Measurements from ENCODE around the gene DSG2. TPM values are rescaled to one million over a fixed set of nuclear protein-coding genes. Genes with fewer than 3 reads are reported as not detected.

DSG2 gene
- total and polyA plus RNA-seq, 2 of the 4 experiments (the other 2 are of a cell fraction), result 1.8 to 2.3 TPM

DNA sequence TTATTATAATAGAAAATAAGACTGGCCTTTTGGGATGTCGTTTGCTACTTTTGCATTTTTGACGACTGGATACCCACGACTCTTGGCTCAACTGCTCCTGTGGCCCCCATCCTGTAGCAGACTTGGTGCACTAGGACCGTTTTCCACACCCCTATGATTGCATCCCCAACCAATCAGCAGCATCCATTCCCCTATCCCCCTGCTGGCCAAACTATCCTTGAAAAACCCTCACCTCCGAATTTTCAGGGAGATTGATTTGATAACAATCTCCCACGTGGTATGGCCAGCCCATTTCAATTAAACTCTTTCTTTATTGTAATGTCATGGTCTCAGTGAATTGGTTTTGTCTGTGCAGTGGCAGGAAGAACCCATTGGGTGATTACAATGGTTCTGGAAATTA lies 55.8 kb downstream of the DSG2 start:
- Histone ChIP-seq H2BK120ac (ENCODE audit: low read depth, low read length) (no peak overlapping the region), H2AK9ac (replicated peaks; ENCODE audit: low read depth, low read length, poor library complexity) (no peak overlapping the region), H4K20me1 (ENCODE audit: insufficient read depth, low read length) (no peaks in the 10 kb centered on the region), H3K14ac (replicated peaks; ENCODE audit: low read depth, low read length) (no peak overlapping the region), H3K79me1 (ENCODE audit: low read depth in 1 of 2, low read length in 2 of 2) (no peaks in the 10 kb centered on the region), H3K27ac (ENCODE audit: insufficient read depth, low read length) (no peak overlapping the region), H3K23ac (ENCODE audit: low read depth, low read length) (no peak overlapping the region), H3K4me1 (ENCODE audit: control insufficient read depth, insufficient read depth, low read length) (no peaks in the 10 kb centered on the region), H2AK5ac (ENCODE audit: low read depth, low read length) (no peak overlapping the region), H2BK15ac (ENCODE audit: low read depth, low read length) (no peak overlapping the region), H3K4me2 (ENCODE audit: low read depth, low read length) (no peak overlapping the region), H3K27me3 (ENCODE audit: control insufficient read depth, insufficient read depth, low read length) (no peaks in the 10 kb centered on the region), H3K9me1 (ENCODE audit: insufficient read depth, low read length) (no peaks in the 10 kb centered on the region), H3K36me3 (ENCODE audit: control insufficient read depth, insufficient read depth, low read length) (no peaks in the 10 kb centered on the region), H3K9ac (ENCODE audit: low read depth, low read length) (no peak overlapping the region), H2BK20ac (ENCODE audit: low read depth, low read length) (no peak overlapping the region), H3K4ac (ENCODE audit: low read depth, low read length) (no peak overlapping the region), H4K5ac (ENCODE audit: low read depth, low read length) (no peak overlapping the region), H3K18ac (ENCODE audit: low read depth, low read length) (no peak overlapping the region), H3K4me3 (ENCODE audit: insufficient read depth, low read depth, low read length) (no peak overlapping the region), H2AFZ (replicated peaks; ENCODE audit: low read length, poor library complexity) (no peak overlapping the region), H4K8ac (ENCODE audit: low read depth in 2 of 2, low read length in 2 of 2) (no peak overlapping the region), H2BK5ac (ENCODE audit: low read depth, low read length, poor library complexity, severe bottlenecking) (no peak overlapping the region), H4K91ac (ENCODE audit: insufficient read depth, low read depth, low read length) (no peak overlapping the region), H3K56ac (ENCODE audit: extremely low read depth, insufficient read depth, low read length) (no peak overlapping the region), H3K9me3 (ENCODE audit: control insufficient read depth, insufficient read depth, low read length) (no peaks in the 10 kb centered on the region)
- intact Hi-C loops (cut with micrococcal nuclease) (no loop called here), dilution Hi-C loops (cut with HindIII; ENCODE audit: low sequenced_read_pairs, unreplicated experiment) (no loop called here), in situ Hi-C loops (cut with MboI; ENCODE audit: low sequenced_read_pairs) (loop anchor here (10.0 to 25.0 kb wide), 3 partner anchors 171 to 409 kb away; no protein-coding TSS in a partner anchor)
- POLR2A ChIA-PET (ENCODE audit: unreplicated experiment), result interaction anchor here (0.6 kb wide), 1 partner anchor 12 kb away, joined by 4 read pairs; no protein-coding TSS in a partner anchor
- no peak for ATAC-seq (ENCODE audit: low read depth)
- CTCF ChIA-PET, result no interaction called here
- no TSS peak for BruUV-seq (replicated peaks)
- WGBS, 2 experiments (ENCODE audit: extremely low coverage in 2 of 2, insufficient read length in 1 of 2), result no CpG with 5 or more reads among the region's 6 CpGs
- no peak for DNase-seq
- no peak for TF ChIP-seq MAFK (IDR thresholded peaks at IDR 0.05; ENCODE audit: low read depth, low read length)
- TF ChIP-seq, protein P1, sequence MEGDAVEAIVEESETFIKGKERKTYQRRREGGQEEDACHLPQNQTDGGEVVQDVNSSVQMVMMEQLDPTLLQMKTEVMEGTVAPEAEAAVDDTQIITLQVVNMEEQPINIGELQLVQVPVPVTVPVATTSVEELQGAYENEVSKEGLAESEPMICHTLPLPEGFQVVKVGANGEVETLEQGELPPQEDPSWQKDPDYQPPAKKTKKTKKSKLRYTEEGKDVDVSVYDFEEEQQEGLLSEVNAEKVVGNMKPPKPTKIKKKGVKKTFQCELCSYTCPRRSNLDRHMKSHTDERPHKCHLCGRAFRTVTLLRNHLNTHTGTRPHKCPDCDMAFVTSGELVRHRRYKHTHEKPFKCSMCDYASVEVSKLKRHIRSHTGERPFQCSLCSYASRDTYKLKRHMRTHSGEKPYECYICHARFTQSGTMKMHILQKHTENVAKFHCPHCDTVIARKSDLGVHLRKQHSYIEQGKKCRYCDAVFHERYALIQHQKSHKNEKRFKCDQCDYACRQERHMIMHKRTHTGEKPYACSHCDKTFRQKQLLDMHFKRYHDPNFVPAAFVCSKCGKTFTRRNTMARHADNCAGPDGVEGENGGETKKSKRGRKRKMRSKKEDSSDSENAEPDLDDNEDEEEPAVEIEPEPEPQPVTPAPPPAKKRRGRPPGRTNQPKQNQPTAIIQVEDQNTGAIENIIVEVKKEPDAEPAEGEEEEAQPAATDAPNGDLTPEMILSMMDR (conservative IDR thresholded peaks at IDR 0.05; ENCODE audit: low read depth, low read length), result peak; percentile 21; the same call in 1 of the 2 replicates

Data from IMR-90 (cell line).